Tongue (tissue), 2 donors: Measurements from ENCODE around the gene APBB1IP. TPM values are rescaled to one million over a fixed set of nuclear protein-coding genes. Genes with fewer than 3 reads are reported as not detected.
"Not testable (repeated sequence)": the region's sequence is repeated elsewhere in the genome, so short reads cannot be mapped to it uniquely, and the experiment has no call there.

Source experiments
- DNase-seq: peaks from one replicate; pipeline ENCODE4 v3.0.0-alpha.2; 2015
- total RNA-seq: library from RNA; depleted of rRNA; stranded (reverse); fragments of >200 nt; gene quantifications from one replicate; pipeline ENCODE4 v1.2.3, GENCODE V29; 2014

The APBB1IP gene
- total RNA-seq, 1 donor from 2014 or later: 2.7 TPM

DNA sequence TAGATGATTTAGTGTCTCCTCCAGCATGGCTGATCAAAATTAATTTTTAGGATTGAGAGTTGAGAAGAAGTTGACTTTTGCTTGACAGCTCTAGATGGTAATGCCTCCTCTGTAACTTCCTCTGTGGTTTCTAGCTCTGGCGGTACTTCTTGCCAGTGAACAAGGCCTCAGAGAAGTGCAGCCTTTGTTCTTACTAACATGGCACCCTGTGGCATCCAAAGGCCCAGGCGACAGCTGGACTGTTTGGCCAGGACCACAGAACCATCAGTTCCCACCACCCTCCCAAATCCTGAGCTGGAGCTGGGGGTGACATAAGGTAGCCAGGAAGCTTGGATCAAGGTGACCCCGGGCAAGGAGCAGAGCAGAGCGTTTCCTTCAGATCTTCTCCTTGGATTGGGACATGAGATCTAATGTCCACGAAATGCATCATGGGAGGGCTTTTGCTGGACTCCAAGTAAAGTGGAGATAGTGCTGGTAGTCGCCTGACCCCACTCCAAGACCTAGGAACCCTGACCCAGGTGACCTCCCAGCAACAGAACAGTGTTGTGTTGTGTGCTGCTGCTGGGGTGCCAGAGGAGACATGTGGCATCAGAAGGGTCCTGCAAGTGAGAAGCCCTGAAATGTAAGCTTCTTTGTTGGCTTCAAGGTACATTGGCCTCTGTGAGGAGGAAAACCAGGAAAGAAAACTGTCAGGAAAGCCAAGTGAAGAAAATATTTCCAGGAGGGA, 41.8 kb downstream of the APBB1IP start:
- DNase-seq: no peak

DNA sequence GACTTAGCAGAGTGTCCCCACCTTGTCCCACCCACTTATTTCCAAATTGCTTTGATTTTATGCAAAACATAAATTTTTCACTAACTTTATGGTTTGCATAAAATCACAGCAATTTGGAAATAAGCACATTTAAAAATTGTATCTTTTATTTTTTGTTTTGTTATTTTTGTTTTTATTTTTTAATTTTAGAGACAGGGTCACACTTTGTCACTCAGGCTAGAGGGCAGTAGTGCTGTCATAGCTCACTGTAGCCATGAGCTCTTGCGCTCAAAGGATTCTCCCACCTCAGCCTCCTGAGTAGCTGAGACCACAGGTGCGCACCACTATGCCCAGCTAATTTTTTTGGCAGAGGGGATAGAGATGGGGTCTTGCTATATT, 43.2 kb downstream of the APBB1IP start:
- DNase-seq: no peak

DNA sequence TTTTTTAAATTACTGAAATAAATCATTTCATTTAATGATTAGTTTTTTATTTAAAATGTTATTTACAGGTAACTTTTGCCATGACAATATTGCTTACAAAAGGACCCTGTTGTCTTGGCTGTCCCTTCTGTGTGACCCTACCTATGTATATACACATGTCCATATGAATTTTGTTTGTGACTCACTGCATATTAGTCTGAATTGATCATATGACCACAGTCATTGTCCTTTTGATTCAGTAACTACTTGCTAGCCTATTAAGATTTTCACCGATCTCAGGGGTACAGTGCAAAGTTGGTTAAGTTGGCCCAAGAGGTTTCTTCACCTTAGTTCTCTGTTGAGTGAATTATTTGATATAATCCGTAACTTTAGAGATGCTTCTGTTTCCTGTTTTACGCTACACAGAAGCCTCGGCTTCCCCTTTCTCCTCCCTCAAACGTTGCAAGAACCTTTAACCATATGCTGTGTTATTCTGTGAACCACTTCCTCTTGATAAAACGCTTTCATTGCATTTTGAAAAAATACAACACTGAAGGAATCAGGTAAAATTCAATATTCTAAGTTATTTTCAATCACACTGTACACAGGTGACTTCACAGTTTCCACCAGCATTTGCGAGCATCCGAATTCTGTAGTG, 43.9 kb downstream of the APBB1IP start:
- no peak for DNase-seq

DNA sequence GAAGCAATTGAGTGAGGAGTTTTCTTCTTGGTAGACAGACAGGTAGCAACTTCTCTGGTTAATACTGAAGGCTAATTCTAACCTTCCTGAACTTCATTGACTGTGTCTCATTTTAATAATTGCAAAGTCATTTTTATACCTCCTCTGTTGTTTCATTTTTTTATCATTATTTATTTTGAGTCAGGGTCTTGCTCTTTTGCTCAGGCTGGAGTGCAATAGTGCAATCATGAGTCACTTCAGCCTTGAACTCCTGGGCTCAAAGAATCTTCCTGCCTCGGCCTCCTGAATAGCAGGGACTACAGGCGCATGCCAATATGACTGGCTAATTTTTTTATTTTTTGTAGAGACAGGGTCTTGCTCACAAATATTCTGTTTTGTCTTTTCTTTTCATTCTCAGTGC, 45.4 kb downstream of the APBB1IP start:
- no peak for DNase-seq

DNA sequence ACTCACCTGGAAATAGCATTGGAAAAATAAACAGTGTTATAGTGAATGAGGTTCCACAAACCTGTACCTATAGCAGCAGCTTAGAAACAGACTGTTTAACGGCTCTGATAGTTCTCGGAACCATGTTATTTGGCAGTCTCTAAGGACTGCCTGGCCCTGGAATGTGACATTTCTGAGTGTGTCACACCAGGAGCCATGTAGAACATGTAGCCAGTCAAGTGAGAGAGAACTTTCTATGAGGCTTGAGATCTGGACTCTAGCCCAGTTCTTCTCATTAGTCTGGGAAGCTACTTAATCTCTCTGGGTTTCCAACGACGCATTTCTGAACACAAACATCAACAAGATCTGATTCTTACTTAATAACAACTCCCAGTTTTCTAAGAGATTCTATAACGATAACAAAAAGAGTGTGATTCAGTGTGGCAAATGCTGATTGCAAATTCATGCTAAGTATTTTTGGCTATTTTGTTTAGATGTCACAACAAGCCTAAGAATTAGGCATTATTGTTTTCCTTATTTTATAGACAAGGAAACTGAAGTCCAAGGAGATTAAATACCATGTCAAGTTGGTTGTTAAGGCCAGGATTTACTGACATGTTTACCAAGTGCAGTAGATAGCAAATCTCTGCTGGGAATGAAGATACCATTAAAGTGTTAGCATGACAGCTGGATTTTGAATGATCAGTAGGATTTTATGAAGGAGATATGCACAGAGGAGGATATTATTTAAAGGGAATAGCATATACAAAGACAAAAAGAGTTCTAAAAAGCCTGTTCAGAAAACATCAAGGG, 47.2 kb downstream of the APBB1IP start:
- no peak for DNase-seq

DNA sequence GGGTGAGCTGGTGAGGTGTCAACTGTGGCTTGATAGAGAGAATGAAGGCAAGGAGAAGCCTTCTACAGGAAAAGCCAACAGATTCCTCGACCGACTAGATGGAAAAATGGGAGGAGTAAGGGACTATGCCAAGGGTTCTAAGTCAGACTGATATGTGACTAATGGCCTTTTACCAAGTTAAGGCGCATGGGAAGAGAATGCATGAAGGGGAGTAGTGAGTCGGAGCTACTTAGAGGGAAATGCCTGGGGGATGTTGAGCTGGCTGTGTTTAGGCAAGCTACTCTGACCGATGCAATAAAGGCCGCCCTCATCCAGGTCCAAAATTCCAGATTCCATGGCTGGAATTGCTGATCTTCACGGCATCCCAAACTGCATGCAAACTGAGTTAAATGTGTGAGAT, 48.2 kb downstream of the APBB1IP start:
- DNase-seq: no peak

DNA sequence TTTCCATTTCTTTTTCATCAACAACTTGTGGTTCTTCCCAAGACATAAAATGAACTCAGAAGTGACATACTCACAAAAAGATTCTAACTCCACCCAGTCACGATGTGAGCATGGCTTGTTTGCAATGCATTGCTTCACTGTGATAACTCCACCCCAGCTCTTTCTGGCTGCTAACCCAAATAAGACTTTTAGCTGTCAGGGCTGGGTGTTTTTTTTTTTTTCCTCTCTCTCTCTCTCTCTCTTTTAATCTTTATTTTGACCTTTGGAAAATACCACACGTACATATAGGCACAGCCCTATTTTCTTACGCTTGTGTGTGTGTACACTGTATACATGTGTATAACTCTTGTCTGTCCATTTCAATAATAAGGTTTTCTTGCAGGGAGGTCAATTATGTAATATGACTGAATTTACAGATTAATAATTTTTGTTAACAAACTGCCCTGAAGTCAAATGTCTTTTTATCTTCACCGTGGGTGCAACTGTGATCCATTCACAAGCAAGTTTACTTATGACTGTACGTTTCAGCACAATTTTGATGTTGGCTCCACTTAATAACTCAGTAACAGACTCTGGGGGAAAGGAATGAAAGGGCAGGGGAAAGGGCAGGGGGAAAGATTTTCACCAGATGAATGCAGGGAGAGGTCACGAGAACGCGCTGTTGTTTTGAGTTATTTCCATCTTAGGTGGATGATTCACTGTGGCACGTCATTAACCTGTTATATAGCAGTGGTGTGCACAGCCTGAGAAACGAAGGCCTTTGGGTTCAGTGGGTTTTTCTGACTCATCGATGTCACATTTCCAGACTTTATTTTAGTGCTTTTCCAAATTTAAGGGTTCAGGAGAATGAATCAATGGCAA, 49.1 kb downstream of the APBB1IP start:
- DNase-seq: peak; percentile 34

DNA sequence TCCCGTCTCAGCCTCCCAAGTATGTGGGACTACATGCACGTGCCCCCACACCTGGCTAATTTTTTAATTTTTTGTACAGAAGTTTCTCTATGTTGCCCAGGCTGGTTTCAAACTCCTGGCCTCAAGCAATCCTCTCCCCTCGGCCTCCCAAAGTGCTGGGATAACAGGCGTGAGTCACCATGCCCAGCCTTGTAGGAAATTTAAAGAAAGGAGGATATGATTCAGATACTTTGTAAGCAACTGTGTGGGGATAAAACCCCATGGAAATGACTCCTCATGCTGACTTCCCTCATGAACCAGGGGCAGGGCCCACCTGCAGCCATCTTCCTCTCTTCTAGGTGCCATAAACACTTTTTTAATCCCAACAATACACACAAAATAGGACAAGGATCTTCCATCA, 50.2 kb downstream of the APBB1IP start:
- no peak for DNase-seq

DNA sequence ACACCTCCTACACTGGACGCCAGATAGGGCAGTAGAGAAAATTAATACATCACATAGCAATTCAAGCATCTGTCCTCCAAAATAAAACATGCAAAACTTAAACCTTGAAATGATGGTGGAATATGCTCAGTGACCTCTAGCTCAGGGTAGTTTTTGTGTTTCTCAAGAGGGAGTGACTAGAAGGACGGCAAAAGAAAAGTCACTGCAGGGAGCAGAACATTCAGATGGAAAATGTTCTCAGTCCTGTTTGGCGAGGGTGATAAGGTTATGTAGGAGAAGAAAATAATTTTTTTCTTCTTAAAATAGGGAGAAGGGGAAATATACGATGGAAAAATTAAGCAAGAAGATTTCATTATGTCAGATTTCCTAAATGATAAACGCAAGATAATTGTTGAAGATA, 50.9 kb downstream of the APBB1IP start:
- DNase-seq: no peak

DNA sequence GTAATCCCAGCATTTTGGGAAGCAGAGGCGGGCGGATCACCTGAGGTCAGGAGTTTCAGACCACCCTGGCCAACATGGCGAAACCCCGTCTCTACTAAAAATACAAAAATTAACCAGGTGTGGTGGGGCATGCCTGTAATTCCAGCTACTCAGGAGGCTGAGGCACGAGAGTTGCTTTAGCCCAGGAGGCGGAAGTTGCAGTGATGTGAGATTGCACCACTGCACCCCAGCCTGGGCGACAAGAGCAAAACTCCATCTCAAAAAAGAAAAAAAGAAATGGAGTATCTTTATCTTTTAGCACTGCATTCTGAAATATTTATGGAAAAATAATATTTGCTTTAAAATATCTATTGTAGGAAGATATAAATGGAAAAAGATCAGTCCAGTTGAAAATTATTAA, 52.2 kb downstream of the APBB1IP start:
- DNase-seq: not testable (repeated sequence)

DNA sequence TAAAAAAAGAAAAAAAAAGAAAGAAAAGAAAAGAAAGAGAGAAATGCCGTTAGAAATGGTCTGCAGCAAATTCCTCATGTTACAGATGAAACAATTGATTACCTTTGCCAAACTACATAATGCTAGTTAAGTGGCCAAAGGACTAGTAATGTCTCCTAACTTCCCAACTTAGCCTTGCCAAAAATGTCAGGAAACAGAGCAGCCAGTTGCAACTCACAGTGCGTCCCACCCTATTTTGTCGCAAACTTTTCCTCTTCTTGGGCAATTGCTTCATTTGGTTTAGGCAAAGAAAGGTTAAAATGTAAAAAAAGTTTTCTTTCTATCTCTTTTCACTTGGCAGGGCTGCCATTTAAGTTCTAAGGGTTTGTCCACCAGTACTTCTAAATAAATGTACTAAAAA, 53.1 kb downstream of the APBB1IP start:
- no peak for DNase-seq

DNA sequence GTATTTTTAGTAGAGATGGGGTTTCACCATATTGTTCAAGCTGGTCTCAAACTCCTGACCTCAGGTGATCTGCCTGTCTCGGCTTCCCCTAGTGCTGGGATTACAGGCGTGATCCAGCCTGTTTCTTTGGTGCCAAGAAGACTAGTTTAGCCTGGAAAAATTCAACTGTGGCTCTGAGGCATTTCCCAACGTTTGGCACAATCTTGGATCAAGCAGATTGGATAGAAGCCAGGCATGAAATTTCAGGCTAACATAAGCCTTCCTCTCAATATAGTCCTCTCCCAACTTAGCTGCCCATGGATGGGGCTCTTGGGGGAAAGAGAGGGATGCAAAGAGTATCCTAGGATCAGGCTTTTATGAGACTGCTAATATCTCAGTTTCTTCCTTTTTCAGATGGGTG, 53.8 kb downstream of the APBB1IP start:
- DNase-seq: no peak

DNA sequence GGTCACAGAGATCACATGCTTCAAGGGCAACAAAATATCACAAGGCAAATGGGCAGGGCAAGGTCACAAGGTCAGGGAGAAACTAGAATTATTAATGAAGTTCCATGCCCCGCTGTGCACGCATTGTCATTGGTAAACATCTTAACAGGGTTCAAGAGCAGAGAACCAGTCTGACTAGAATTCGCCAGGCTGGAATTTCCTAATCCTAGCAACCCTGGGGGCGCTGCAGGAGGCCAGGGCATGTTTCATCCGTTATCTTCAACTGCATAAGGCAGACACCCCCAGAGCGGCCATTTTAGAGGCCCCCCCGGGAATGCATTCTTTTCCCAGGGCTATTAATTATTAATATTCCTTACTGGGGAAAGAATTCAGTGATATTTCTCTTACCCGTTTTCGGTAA, 54.6 kb downstream of the APBB1IP start:
- DNase-seq: not testable (repeated sequence)

DNA sequence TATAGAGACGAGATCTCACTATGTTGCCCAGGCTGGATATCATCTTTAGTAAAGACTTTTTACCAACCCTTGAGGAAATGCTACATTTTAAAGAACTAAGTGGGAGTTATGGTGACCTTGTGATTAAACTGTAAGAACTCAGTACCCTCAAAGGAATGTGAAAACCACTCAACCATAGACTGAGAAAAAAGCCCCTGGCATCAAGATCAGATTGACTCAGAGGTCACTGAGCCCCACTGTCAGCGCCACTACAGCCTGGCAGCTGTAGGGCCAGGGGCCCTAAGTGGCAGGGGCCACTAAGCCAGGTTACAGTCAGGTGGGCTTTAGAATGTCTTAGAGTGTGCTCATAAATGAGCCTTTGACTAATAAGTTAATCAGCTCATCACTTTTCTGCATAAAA, 55.9 kb downstream of the APBB1IP start:
- DNase-seq: no peak

DNA sequence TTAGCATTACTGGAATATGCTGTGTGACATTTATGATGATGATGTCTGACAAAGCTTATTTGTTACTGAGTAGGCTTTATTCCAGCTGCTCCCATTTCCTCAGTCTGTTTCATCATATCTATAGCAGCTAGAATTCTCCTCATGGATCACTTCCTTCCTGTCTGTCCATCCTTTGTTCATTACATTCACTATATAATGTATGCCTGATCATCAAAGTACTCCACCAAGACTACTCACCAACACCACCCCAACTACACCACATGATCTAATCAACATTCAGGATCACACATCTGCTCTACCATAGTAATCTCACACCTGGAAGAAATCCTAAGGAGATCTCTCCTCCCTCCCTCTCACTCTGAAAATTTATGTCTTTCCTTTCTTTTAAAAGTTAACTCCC, 61.3 kb downstream of the APBB1IP start:
- DNase-seq: no peak

DNA sequence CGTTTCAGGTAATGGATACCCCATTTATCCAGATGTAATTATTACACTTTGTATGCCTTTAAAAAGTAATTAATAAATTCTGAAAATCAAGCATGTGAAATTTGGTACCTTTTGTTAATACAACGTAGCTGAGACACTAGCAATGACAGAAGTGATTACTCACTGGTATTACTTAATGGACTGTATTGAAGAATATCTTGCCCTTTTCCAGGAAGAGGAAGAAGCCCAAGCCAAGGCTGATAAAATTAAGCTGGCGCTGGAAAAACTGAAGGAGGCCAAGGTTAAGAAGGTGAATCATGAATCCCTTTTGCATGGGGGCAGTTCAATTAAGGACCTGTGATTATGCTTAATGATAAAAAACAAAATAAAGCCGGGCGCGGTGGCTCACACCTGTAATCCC, 64.8 kb downstream of the APBB1IP start:
- DNase-seq: no peak

DNA sequence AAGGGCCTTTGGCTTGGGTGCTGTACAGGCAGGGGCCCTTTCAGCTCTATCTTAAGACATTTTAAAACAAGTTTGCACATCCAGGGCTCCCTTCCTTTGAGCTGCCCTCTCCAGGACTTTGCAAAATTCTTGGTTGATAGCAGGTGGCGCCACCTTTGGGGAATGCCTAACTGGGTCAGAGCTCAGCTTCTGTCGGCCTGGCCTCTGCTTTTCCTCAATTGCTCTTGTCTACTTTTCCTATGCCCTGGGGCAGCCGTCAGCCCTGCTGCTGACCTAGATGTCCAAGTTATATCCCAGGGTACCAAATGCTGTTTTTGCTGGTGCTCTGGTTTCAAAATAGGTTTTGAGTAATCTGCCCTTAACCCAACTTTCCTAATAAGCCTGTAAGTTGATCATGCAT, 65.8 kb downstream of the APBB1IP start:
- DNase-seq: no peak

DNA sequence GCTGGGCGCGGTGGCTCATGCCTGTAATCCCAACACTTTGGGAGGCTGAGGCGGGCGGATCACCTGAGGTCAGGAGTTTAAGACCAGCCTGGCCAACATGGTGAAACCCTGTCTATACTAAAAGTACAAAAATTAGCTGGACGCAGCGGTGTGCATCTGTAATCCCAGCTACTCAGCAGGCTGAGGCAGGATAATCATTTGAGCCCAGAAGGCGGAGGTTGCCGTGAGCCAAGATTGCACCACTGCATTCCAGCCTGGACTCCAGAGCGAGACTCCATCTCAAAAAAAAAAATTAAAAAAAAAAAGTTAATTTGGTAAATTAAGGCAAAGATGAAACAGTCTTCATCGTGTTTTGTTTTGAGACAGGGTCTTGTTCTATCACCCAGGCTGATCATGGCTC, 66.3 kb downstream of the APBB1IP start:
- not testable (repeated sequence) for DNase-seq

DNA sequence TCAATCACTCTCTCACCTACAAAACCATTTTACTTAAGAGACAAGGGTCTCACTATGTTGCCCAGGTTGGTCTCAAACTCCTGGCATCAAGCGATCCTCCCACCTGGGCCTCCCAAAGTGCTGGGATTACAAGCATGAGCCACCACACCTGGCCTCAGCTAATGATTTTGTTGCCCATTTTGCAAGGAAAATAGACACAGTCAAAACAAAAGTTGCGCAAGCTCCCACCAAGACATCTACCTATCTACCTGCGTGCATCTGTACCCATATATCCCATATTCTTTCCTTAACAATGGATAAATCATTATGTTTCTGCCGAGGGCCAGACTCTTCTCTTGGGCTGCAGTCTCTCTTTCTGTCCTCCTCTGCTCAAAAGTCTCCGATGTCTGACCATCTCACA, 67.3 kb downstream of the APBB1IP start:
- DNase-seq: no peak

DNA sequence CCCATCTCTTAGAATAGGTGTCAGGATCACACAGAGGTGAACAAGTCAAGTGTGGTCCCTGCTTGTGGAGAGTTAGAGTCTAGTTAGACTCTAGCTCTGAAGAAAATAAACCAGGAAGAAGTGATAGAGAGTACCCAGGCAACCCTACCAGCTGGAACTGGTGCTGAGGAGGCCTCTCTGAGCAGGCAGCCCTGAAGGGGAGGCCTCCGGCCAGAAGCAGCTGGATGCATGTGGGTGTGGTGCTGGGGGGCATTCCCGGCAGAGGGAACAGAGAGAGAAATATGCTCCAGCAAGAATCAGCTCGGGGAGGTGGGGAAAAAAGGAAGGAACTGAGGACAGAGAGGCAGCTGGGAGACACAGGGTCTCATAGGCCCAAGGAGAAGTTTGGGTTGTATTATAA, 68.6 kb downstream of the APBB1IP start:
- no peak for DNase-seq

DNA sequence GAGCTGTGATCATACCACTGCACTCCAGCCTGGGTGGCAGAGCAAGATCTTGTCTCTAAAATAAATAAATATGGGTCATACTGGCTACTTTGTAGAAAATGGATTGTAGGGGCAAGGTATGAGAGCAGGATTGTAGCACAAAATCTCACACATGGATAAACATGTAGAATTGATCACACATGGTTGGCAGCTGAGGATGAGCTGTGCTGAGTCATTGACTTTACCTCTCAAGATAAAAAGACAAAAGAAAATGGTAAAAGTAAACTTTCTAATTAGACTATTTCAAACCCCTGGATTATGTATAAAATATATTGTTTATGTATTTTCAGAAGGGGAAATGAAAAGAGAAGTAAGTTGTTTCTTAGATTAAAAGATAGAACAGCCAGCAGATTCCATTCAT, 69.3 kb downstream of the APBB1IP start:
- no peak for DNase-seq

DNA sequence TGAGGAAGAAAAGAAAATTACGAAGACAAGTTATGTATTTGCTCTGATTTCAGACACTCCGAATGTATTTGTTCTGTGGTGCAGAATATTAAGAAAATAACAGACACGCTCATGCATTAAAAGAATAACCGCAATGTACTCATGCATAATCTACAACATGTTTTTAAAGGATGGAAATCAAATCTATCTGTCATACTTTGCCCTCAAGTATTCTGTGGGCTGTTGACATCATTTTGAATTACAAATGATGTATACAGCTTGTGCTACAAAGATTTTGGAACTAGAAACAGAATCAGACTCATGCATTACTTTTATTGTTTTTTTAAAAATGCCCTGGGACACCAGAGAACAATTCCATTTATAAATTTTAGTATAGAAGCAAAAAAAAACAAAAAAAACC, 69.9 kb downstream of the APBB1IP start:
- DNase-seq: no peak

DNA sequence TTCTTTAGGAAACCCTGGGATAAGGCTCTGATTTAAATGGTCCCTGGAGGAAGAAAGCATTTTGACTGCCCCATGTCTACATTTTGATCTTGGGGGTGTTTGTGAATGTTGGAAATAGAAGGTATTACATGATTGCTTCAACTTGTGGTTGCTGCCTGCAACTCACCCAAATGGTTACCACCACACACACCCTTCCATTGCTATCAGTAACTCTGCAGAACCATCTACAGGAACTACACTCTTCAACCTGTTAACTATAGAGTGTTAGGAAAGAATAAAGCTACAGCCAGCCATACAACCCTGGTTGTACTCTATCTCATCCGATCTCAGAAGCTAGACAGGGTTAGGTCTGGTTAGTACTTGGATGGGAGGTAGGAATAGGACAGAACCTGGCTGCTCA, 71.2 kb downstream of the APBB1IP start:
- DNase-seq: no peak
